ENCODE results near the gene SLC10A2.

The SLC10A2 gene

GRCh38 chr13:103030776-103031175 is 35.4 kb downstream of the SLC10A2 start:
- in situ Hi-C loops (cut with HindIII; ENCODE audit: low pct_ligation_motif_present, low sequenced_read_pairs), result no loop called here
- no peak overlapping the region for H3K4me3 ChIP-seq (ENCODE audit: low read depth, low read length)
- no peaks in the 10 kb centered on the region for H3K27me3 ChIP-seq (replicated peaks)
- no peak for TF ChIP-seq CTCF (IDR thresholded peaks at IDR 0.05; ENCODE audit: low read depth, low read length, missing control alignments)
- H3K27ac ChIP-seq, result no peak overlapping the region
- no peaks in the 10 kb centered on the region for H3K36me3 ChIP-seq (replicated peaks)
- no peak for DNase-seq

- no peak for TF ChIP-seq CTCF (IDR thresholded peaks at IDR 0.05; ENCODE audit: low read depth, low read length, missing control alignments)
- no peaks in the 10 kb centered on the region for H3K27me3 ChIP-seq (replicated peaks)
- in situ Hi-C loops (cut with HindIII; ENCODE audit: low pct_ligation_motif_present, low sequenced_read_pairs), result no loop called here
- no peak overlapping the region for H3K27ac ChIP-seq
- H3K36me3 ChIP-seq (replicated peaks), result no peaks in the 10 kb centered on the region
- no peak for DNase-seq
- no peak overlapping the region for H3K4me3 ChIP-seq (ENCODE audit: low read depth, low read length)
Observed at GRCh38 chr13:103029798-103030197, 36.4 kb downstream of the SLC10A2 start.

- H3K36me3 ChIP-seq (replicated peaks), result no peaks in the 10 kb centered on the region
- no peak for TF ChIP-seq CTCF (IDR thresholded peaks at IDR 0.05; ENCODE audit: low read depth, low read length, missing control alignments)
Observed at GRCh38 chr13:103022336-103022735, 43.9 kb downstream of the SLC10A2 start.

GRCh38 chr13:103018556-103018955 is 47.7 kb downstream of the SLC10A2 start:
- TF ChIP-seq CTCF (IDR thresholded peaks at IDR 0.05; ENCODE audit: low read depth, low read length, missing control alignments), result no peak
- no peaks in the 10 kb centered on the region for H3K36me3 ChIP-seq (replicated peaks)
- no peaks in the 10 kb centered on the region for H3K27me3 ChIP-seq (replicated peaks)
- no peak overlapping the region for H3K27ac ChIP-seq
- in situ Hi-C loops (cut with HindIII; ENCODE audit: low pct_ligation_motif_present, low sequenced_read_pairs), result no loop called here
- H3K4me3 ChIP-seq (ENCODE audit: low read depth, low read length), result no peak overlapping the region
- DNase-seq, result no peak

More at GRCh38 chr13:103022336-103022735, 43.9 kb downstream of the SLC10A2 start:
- in situ Hi-C loops (cut with HindIII; ENCODE audit: low pct_ligation_motif_present, low sequenced_read_pairs), result no loop called here
- no peak overlapping the region for H3K27ac ChIP-seq
- no peaks in the 10 kb centered on the region for H3K27me3 ChIP-seq (replicated peaks)
- no peak for DNase-seq
- no peak overlapping the region for H3K4me3 ChIP-seq (ENCODE audit: low read depth, low read length)

GRCh38 chr13:103012646-103013045 is 53.6 kb downstream of the SLC10A2 start:
- DNase-seq, result no peak
- no peak overlapping the region for H3K27ac ChIP-seq
- H3K27me3 ChIP-seq (replicated peaks), result no peaks in the 10 kb centered on the region
- no peak overlapping the region for H3K4me3 ChIP-seq (ENCODE audit: low read depth, low read length)
- in situ Hi-C loops (cut with HindIII; ENCODE audit: low pct_ligation_motif_present, low sequenced_read_pairs), result no loop called here
- no peak for TF ChIP-seq CTCF (IDR thresholded peaks at IDR 0.05; ENCODE audit: low read depth, low read length, missing control alignments)
- no peaks in the 10 kb centered on the region for H3K36me3 ChIP-seq (replicated peaks)

GRCh38 chr13:103009051-103009840 is 57.0 kb downstream of the SLC10A2 start:
- no peak overlapping the region for H3K4me3 ChIP-seq (ENCODE audit: low read depth, low read length)
- in situ Hi-C loops (cut with HindIII; ENCODE audit: low pct_ligation_motif_present, low sequenced_read_pairs), result no loop called here
- no peak for TF ChIP-seq CTCF (IDR thresholded peaks at IDR 0.05; ENCODE audit: low read depth, low read length, missing control alignments)
- no peaks in the 10 kb centered on the region for H3K27me3 ChIP-seq (replicated peaks)
- H3K27ac ChIP-seq, result no peak overlapping the region
- peak; percentile 28 for DNase-seq
- no peaks in the 10 kb centered on the region for H3K36me3 ChIP-seq (replicated peaks)

Measured in brain microvascular endothelial cell (primary cell).